ENCODE data around the gene PHF13.
A peak's percentile ranks its signal among the peaks of the same experiment; 100 is the strongest.

DNA sequence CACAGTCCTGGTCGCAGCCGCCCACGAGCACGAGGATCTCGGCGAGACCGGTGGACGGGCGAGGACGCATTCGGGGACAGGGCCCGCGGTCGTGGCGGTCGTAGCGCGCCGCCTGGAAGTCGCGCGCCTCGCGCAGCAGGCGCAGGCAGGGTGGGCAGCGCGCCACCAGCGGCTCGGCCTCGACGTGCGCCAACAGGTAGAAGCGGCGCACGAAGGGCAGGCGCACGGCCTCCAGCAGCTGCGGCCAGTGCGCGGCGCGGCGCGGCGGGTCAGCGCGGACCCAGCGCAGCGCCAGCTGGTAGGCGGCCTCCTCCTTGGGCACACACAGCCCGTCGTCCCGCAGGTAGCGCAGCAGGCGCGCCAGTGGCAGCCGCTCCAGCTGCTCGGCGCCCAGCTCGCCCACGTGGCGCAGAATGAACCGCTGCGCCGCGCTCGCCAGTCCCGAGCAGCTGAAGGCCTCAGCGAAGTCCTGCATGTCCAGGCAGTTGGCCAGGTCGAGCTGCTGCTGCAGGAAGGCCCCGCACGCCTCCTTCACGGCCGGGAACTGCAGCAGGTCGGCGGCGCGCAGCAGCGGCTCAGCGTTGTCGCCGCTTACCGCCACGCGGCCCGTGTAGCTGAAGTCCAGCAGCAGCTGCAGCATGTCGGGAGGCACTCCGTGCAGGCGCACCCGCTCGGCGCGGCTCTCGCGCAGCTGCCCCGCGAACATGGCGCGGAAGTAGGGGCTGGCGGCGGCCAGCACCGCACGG, 11.4 kb upstream of the PHF13 start:
- TF ChIP-seq CTCF (IDR thresholded peaks at IDR 0.05), result peak in 1 of 6 experiments; percentile 2
- peak in 1 of 4 donors; percentile 11 for TF ChIP-seq POLR2A (IDR thresholded peaks at IDR 0.05)
- TF ChIP-seq POLR2AphosphoS5 (IDR thresholded peaks at IDR 0.05), result no peak
- TF ChIP-seq EP300 (IDR thresholded peaks at IDR 0.05), result no peak
